ENCODE measurements around the gene CCNA2.

The CCNA2 gene

DNA sequence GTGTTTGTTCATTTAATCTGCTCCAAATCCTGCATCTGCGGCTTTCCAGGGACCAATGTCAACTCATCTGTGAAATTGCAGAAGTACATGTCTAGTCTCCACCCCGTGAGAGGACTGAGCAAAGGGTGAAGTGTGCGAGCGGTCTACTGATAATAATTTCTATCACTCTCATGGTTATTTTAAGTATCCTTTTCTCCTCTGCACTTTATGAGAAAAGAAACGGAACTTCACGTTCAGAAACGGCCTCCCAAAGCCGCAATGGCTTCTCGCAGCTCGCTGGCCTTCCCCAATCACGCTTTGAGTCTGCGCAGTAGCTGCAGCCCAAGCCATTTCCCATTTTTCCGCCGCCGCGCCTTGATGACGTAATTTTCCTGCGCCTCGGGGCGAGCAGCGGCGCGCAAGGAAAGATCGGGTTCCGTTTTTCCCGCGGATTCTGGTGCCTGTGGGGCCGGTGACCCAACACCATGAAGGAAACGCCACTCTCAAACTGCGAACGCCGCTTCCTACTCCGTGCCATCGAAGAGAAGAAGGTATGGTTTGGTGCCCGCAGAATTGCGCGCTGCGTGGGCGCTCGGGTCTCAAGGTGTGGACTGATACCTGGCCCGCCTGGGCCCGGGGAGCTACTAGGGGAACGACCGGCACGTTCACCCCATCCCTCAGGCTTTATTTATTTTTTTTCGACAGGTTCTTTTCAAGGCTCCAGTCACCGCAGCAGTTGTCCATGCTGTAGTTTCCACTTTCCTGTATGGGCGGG is 22.5 kb downstream of the CCNA2 start, which contains the start of gene EXOSC9:
Gene EXOSC9, plus strand, starts transcription at position 363 of the 754 bp plus-strand sequence. Its CDS starts 102 bp downstream, at position 465.
- peak; percentile 81 for DNase-seq

DNA sequence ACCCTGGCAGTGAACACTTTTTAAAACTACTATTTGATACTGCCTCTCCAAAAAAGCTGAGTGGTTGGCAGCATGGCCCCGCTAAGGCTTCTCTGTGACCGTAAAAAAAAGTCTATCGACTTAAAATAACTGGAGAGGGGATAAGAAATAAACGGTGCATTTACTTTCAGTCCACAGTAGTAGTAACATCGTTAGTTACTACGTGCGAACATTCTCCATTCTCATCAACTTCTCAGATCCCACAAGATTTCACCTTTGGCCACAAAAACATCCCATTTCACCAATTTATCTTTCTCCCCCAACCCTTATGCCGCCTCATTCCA is 23.1 kb downstream of the CCNA2 start:
- DNase-seq: no peak

DNA sequence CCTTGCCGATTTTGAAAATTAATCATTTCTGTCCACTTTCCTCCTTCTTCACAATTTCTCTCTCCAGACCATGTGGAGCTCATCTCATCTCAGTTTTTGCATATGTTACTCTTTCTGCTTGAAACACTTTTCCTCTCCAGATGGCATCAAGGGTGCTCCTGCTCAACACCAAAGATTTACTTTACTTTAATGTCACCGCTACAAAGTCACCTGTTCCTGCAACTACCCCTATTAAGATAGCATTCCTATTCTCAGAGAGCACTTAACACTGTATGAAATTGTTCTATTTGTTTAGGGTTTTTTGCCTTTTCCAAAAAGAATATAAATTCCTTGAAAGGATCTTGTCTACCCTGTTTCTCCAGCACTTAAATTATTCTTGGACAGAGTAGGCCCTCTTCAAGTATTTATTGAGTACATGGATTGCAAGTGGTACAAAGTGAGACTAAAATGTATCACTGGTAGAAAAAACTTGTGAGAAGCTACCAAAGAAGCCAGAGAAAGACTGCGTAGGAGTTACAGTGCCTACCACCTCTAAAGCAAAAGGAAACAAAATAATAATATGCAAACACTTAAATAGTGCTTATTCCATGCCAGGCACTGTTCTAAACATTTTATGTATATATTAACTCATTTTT is 23.7 kb downstream of the CCNA2 start:
- DNase-seq: no peak

DNA sequence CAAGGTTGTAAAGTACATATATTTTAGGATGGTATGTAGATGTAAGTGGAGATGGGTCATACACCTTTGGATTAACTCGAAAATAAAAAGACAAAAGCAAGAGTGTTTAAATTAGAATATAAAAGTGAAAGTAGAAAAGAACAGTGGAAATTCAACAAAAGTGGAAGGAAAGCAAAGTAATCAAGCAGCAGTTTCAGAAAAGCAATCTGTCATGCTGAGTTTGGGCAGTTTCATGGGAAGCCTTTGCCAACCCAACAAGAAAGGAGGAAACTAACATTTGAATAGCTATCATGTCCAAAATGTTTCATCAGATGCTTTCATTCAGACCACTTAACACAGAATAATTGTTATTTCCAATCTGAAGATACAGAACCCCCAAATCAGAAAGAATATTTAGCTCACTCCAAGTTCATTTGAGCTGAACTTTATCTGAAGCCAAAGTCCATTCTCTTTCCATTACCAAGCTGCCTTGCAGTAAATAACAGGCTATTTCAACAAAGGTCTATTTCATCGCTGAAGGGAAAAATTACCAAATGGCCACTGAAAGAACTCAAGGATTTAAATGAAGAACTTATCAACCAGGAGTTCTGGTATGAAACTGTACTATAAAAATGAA is 24.4 kb downstream of the CCNA2 start:
- DNase-seq: no peak

DNA sequence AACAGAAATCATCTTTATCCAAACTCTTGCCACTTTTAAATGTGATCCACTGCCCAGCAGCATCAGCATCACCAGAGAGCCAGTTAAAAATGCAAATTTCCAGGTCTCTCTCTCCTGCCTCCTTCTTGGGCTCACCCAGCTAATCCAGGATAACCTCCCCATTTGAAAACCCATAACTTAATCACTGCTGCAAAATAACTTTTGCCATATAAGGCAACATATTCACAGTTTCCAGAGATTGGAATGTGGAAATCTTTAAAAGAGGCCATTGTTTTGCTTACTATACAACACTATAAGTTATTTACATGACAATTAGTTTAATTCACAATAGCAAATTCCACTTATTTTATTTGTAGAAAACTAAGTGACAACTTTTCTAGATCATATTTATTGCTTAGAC is 27.4 kb downstream of the CCNA2 start:
- no peak for DNase-seq

DNA sequence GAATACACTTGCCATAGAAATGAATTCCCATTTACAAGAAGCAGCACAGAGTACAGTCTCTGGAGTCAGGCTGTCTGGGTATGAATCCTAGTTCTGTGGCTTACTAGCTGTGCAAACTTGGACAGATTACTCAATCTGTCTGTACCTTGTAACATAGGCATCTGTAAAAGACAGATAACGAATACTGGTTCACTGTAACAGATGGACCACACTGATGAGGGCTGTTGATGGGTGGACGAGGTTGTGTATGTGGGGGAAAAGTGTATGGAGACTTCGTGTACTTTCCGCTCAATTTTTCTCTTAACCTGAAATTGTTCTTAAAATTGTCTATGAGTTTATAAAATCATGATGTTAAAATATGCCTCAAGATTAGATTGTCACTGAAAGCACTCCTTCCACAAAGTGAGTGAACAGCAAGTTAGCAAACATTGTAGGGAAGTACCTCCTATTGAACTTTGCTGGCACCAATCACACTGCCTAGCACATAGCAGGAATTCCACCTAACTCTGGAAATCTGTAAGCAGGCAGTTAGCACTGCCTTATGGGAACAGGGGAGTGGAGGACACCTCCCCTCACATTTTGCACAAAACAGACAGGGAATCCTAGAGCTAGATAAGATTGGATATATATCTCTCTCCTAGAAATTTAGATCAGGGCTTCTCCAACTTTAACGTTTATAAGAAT is 29.0 kb downstream of the CCNA2 start:
- no peak for DNase-seq

DNA sequence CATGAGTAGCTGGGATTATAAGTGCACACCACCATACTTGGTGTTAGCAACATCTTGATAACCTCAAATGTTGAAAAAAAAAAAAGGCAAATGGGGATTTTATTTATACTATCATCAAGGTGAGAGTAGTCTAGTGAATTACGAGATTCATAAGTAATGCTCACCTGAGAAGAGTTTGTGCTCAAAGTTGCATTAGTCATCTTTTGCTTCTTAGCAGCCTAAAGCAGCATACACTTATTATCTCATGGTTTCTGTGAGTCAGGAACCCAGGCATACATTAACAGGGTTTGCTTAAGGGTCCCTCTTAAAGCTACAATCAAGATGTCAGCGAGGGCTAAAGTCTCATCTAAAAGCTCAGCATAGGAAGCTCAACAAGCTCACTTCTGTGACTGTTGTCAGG is 30.7 kb downstream of the CCNA2 start:
- no peak for DNase-seq

DNA sequence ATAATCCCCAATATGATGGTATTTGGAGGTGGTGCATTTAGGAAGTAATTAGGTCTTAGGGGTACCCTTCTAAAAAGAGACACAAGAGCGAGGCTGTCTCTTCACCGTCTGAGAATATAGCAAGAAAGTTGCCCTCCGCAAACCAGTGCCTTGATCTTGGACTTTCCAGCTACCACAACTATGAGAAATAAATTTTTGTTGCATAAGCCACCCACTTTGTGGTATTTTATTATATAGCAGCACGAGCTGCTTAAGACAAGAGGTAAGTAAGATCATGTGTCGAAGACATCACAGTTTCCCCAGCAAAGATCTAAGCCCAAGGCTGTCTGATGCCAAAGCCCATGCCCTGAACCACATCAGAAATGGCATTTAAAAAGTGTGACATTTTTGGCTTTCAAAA is 32.2 kb downstream of the CCNA2 start:
- DNase-seq: no peak

DNA sequence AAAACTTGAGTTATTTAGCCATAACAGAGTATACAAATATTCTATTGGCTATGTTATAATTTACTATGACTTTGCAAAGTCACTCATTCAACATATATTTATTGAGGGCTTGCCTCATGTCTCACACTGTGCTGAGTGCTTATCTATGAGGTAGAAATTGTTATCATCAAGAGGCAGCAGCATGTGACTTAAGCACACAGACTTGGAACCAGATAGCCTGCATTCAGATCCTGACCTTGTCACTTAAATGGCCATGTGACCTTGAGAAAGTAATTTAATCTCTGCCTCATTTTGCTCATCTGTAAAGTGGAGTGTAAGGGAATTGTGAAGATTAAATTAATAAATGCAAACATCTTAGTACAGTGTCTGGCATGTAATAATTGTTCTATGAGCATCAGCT is 32.7 kb downstream of the CCNA2 start:
- no peak for DNase-seq

DNA sequence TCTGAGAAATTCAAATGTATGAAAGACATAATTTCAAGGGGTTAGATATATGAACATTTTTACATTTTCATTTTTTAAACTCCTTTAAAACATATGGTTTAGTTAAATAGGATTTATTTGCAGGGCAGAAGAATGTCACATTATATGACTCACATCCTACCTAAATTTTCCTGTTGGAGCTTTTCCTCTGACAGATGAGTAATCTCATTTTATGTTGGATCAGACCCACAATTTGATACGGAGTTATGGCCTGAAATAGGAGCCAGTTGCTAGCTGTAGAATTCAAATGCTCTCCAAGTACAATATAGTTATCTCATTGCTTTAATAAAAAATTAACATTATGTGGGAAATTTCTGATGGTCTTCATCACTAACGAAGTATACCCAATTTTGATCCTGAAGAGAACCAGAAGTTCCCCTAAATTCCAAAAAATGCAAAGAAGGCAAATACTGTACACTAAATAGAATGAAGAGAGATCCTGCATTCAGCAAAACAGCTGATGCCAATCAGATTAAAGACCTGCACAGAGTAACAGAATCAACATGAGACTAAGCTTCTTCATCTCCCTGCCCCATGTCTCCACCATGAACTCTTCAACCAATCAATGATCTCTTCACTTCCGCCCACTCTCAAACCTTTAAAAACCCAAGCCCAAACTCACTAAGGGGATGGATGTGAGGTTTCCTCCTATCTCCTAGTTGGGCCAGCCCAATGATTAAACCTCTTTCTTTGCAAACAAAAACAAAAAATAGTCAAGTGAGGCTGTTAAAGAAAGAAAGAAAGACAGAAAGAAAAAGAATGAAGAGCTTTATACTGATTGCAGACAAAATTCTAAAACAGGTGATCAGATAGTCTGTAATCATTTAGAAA is 33.5 kb downstream of the CCNA2 start:
- no peak for DNase-seq

DNA sequence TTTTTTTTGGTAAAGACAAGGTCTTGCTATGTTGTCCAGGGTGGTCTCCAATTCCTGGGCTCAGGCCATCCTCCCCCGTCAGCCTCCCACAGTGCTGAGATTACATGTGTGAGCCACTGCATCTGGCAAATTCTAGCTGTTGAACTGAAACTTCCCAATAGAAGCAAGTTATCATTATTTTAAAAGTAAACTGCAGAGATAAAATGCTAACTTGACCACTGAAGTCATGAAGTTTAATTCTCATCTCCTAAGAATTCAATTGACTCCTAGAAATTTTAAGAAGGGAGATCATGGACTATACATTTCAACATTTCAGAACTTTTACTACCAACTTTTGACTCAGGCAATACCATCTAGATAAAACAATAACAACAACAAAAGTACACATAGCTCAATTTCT is 34.2 kb downstream of the CCNA2 start:
- DNase-seq: no peak

DNA sequence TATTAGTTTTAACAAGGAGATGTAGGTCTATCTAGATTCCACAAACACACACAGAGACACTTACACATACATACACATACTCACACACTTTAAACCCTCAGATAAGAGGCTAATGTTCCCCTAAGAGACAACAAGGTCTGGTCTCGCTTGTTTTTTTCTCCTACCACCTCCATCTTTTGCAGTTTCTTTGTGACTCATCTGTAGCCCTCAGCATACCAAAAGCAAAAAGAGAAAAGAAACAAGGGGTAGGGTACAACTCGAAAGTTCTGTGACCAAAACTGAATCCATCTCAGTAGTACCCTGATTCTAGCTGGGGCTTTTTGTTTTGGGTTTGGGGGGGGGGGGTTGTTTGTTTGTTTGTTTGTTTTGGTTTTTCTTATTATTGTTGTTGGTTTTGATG is 34.8 kb downstream of the CCNA2 start:
- no peak for DNase-seq

DNA sequence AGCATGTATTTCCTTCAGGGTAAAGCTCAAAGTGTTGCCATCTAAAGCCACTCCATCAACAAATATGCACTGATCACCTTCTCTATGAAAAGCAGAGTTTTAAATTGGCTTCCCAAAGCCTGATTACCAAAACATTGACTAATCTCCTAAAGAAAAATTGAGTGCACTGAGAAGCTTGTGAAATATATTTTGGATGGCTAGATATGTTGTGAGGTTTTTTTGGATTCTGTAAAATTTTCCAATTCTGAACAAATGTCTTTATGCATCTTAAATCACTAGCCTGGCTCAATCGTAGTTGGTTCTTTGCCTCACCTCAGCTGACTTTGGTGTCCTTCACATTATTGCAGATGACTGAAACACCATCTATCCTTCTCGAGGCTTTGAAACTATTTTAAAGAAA is 37.5 kb downstream of the CCNA2 start:
- DNase-seq: no peak

DNA sequence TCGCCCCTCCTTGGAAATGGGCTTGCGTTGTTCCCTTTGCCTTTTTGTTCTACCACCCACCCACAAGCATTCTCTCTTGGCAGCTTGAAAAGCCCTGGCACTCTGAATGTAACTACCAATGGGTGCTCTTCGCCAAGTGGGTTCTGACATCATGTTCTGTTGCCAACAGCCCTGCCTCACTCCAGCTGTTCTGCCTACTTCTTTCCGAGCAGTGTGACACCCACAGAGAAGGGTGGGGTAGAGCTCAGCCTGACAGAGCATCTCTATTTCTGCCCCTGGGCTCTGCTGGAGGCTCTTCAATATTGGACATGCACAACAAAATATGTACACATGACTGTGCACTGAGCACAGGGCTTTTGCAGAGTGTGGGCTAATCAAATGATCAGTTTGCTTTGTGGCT is 38.2 kb downstream of the CCNA2 start:
- DNase-seq: no peak

DNA sequence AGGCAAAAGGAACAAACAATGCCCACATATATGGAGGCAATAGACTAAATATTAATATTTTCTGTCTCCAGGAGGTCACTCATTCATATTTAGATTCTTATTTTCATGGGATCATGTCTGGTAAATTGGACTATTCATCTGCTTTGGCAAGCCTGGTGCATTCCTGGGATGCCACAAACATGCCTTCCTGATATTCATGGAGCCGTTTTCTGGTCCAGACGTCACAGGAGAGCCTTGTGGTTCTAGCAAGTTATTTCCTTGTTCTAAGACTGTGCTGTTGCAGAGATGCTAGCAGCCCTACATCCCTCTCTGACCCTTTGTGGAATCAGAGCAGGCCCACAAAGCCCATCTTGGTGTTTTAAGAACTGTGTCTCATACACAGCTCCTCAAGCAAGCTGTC is 38.7 kb downstream of the CCNA2 start:
- no peak for DNase-seq

DNA sequence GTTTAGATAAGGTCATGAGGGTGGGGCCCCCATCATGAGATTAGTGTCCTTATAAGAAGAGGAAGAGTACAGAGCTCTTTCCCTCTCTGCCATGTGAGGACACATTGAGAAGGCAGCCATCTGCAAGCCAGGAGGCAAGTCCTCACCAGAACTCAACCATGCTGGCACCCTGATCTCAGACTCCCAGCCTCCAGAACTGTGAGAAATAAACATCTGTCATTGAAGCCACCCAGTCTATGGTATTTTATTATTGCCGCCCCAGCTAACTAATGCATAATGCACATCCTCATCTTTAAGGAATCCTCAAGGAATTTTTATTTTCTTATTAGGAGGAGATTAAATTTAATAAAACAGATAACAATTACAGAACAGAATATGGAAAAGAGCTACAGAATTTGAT is 39.3 kb downstream of the CCNA2 start:
- DNase-seq: no peak

DNA sequence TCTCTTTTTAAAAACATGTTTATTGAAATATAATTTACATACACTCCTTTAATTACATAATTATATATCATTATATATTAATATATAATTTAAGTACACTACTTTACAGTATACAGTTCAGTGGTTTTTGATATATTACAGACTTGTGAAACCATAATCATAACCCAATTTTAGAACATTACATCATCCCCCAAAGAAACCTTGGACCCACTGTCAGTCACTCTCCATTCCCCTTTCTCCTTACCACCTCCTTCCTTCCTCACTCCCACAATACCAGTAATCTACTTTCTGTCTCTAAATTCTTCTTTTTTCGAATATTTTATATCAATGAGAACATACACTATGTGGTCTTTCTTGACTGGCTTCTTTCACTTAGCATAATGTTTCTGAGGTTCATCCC is 40.5 kb downstream of the CCNA2 start:
- no peak for DNase-seq

DNA sequence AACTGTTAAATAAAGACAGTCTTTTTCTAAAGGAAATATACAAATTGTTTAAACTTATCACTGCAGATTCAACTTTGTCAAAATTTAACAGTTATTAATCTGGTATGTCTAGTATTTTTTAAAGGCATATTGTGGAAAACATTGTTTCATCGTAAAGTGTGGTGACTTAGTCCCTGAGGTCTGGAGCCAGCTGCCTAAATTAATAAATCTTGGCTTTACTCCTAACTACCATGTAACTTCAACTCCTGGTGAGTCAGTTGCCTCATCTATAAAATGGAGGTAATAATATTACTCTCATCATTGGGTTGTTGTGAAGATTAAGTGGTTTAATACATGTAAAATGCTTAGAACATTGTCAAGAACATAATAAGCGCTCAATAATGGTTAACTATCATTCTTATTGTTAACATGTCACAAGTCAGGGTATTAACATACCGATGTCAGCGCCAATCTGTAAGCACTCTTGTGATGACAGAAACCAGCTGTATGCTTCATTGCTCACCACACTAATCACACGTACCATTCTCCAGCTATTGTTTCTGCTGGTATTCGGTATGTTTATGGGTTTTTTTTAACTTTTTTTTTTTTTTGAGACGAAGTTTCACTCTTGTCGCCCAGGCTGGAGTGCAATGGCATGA is 44.6 kb downstream of the CCNA2 start:
- DNase-seq: no peak

DNA sequence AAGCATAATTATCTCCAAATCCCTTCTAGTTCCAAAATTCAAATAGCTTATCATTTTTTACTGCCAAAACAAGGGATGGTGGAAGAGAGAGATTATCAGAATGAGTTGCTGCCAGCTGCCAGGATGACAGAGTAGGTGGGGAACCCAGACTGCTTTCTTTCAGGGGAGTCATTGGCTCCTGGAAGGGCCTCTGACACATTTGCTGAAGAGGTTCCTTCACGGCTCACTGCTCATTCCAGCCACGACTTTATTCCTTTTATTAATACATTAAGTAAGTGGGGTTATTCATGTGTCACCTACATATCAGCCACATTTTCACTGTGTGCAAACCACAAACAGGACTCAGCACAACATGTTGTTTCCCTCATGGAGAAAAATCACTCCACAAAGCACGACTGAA is 46.1 kb downstream of the CCNA2 start:
- no peak for DNase-seq

DNA sequence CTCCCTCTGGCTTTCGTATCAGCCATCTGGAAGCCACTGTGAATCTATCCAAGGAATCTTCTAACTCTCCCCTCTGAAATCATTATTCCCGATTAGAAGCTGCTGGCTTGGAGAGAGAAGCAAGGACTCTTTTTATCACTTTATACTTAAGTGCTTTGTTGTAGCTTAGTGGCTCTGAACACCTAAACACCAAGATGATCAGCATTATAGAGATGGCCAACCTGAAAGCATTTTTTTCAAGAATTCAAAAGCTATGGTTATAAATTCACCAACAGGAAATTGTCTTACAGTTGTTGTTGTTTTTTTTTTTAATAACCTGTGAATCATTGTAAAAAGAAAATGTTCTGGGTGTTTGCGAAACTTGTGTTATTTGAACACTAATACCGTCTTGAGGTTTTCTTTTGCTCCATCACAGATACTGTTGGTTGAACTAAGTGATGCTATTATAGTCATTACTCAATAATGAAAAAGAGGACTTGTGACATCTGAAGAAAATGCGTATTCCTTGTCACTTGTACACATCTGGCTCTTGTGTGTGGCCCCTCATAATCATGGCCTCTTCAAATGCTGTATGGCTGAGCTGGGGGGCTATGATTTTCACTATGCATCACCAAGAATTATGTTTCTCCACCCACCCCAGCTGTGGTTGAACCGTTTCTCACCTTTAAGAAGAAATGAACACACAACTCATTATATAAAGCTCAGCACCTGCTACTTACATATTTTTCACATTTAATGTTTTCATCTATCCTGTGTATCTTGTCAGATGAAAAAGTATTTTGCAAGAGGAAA is 46.9 kb downstream of the CCNA2 start:
- no peak for DNase-seq

DNA sequence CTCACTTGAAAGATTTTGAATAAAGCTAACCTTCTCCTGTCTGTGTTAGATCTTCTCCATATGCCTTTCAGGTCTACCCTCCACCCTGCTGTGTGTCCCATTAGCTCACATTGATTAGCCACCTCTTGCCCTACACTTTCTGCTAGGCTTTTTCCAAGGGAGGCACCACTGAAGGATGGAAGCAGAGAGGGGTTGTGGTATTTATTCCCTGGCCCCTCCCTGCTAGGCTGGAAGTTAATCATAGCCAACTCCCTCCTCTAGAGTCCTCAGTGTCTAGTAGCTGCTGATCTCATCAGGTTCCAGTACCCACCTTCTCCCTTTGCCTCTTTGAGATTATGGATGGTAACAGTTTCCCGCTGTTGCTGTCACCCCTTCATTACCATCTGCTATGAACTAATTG is 49.8 kb downstream of the CCNA2 start:
- no peak for DNase-seq

DNA sequence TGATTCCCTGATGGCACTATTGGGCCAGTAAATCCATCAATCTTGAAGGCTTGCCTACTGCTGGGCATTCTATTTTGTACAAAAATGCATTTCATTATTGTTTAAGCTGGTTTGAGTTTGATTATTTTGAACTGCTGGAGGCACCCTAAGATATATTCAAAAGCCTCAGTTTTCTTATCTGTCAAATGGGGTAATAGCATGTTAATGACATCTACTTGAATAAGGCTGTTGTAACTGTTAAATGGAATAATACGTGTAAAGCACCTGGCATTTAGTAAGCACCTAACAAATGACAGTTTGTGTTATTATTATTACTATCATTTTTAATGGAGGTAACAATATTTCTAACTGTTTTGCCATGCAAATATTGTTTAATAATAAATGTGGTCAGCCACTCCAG is 51.8 kb downstream of the CCNA2 start:
- DNase-seq: no peak
